ENCODE data around the gene PJA2. TPM values are rescaled to one million over a fixed set of nuclear protein-coding genes. Genes with fewer than 3 reads are reported as not detected.
A peak's percentile ranks its signal among the peaks of the same experiment; 100 is the strongest.

The PJA2 gene
- total RNA-seq, 4 donors from 2014 or later = 37.6 to 64.9 (median 58.7) TPM

- Histone ChIP-seq H3K27me3 (no peaks in the 10 kb centered on the region), H3K36me3 (no peaks in the 10 kb centered on the region), H3K4me1 (peaks cover 8 to 19% of the 10 kb centered on the region in 2 donors), H3K27ac (no peak overlapping the region), H3K4me3 (no peak overlapping the region), H3K9me3 (no peaks in the 10 kb centered on the region)
- ATAC-seq = no peak
- in situ Hi-C loops (cut with MboI; ENCODE audit: low sequenced_read_pairs in 4 of 4) = no loop called here
- intact Hi-C loops (cut with DNase I; ENCODE audit: low total_unique reads) = loop anchor here (5.0 kb wide), 1 partner anchor 94 kb away; no protein-coding TSS in a partner anchor
- DNase-seq = no peak
- no peak for TF ChIP-seq CTCF (IDR thresholded peaks at IDR 0.05 in 4 of 5, conservative IDR thresholded peaks at IDR 0.05 in 1 of 5)
- no peak for TF ChIP-seq POLR2A (IDR thresholded peaks at IDR 0.05)
These were observed 91.2 kb downstream of the PJA2 start for GRCh38 chr5:109318455-109319108.

GRCh38 chr5:109316634-109317033 lies 93.1 kb downstream of the PJA2 start:
- DNase-seq (no peak), ATAC-seq (peak in 1 of 2 donors; percentile 38)
- Histone ChIP-seq H3K4me1 (peaks cover 8 to 19% of the 10 kb centered on the region in 2 donors), H3K4me3 (no peak overlapping the region), H3K27me3 (no peaks in the 10 kb centered on the region), H3K36me3 (no peaks in the 10 kb centered on the region), H3K27ac (peak overlapping the region in 1 of 4 donors; percentile 77), H3K9me3 (no peaks in the 10 kb centered on the region)
- in situ Hi-C loops (cut with MboI; ENCODE audit: low sequenced_read_pairs in 4 of 4) = no loop called here
- TF ChIP-seq CTCF (IDR thresholded peaks at IDR 0.05 in 4 of 5, conservative IDR thresholded peaks at IDR 0.05 in 1 of 5) = no peak
- no peak for TF ChIP-seq POLR2A (IDR thresholded peaks at IDR 0.05)
- intact Hi-C loops (cut with DNase I; ENCODE audit: low total_unique reads) = loop anchor here (5.0 kb wide), 1 partner anchor 96 kb away; no protein-coding TSS in a partner anchor

- DNase-seq (no peak), ATAC-seq (peak; percentile 77 to 92)
- H3K9me3 ChIP-seq = no peaks in the 10 kb centered on the region
- no peaks in the 10 kb centered on the region for H3K27me3 ChIP-seq
- H3K4me3 ChIP-seq = no peak overlapping the region
- H3K4me1 ChIP-seq = peaks cover 8 to 19% of the 10 kb centered on the region in 2 donors
- intact Hi-C loops (cut with DNase I; ENCODE audit: low total_unique reads) (loop anchor here (5.0 kb wide), 1 partner anchor 97 kb away; no protein-coding TSS in a partner anchor), in situ Hi-C loops (cut with MboI; ENCODE audit: low sequenced_read_pairs in 4 of 4) (no loop called here)
- peak overlapping the region; percentile 52 to 77 (median 70) for H3K27ac ChIP-seq
- H3K36me3 ChIP-seq = no peaks in the 10 kb centered on the region
- TF ChIP-seq CTCF (IDR thresholded peaks at IDR 0.05 in 4 of 5, conservative IDR thresholded peaks at IDR 0.05 in 1 of 5) = no peak
- no peak for TF ChIP-seq POLR2A (IDR thresholded peaks at IDR 0.05)
These were observed 94.5 kb downstream of the PJA2 start for GRCh38 chr5:109315245-109315644.

- no peaks in the 10 kb centered on the region for H3K27me3 ChIP-seq
- H3K9me3 ChIP-seq = no peaks in the 10 kb centered on the region
- H3K27ac ChIP-seq = no peak overlapping the region
- in situ Hi-C loops (cut with MboI; ENCODE audit: low sequenced_read_pairs in 4 of 4) = no loop called here
- no peak overlapping the region for H3K4me3 ChIP-seq
- H3K36me3 ChIP-seq = no peaks in the 10 kb centered on the region
- intact Hi-C loops (cut with DNase I; ENCODE audit: low total_unique reads) = no loop called here
- no peak for DNase-seq
- no peak for ATAC-seq
- peaks cover 21 to 37% of the 10 kb centered on the region in 2 donors for H3K4me1 ChIP-seq
- TF ChIP-seq CTCF (IDR thresholded peaks at IDR 0.05 in 4 of 5, conservative IDR thresholded peaks at IDR 0.05 in 1 of 5) (no peak), POLR2A (IDR thresholded peaks at IDR 0.05) (no peak)
These were observed 96.6 kb downstream of the PJA2 start for GRCh38 chr5:109313127-109313526.
